C4-2B (cell line): ENCODE data around the gene C17orf113.

Source experiments
- CTCF ChIP-seq: fragments of 450-650 bp; conservative IDR thresholded peaks from 2 replicates; pipeline ENCODE4 v1.5.1; 2017; ENCODE audit warnings: mild to moderate bottlenecking
- ZFX ChIP-seq: fragments of 450-650 bp; IDR thresholded peaks from 2 replicates; pipeline ENCODE4 v1.6.1; 2017

DNA sequence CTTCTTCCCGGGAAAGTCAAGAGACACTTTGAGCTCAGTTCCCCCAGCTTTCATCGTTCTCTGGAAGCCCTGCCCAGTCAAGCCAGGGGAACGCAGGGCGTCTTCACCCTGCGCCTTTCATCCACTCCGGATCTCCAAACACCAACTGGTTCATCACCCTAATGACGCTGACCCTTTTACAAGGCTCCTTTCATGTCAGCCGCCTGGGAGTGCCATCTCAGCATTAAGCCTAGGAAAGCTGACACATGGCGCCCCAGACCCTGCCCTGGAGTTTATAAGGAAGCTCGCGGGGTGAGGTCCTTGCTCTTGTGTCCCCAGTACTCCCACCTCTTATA is 32.6 kb downstream of the C17orf113 start:
- no peak for TF ChIP-seq CTCF
- TF ChIP-seq ZFX = no peak
